HepG2 (cell line): ENCODE results near the gene HSPA1A. TPM values are rescaled to one million over a fixed set of nuclear protein-coding genes. Genes with fewer than 3 reads are reported as not detected.

ENCODE experiments used
- CBX2 ChIP-seq, 2 experiments: fragments of 200-600 bp in 1 of 2; sonication (generic); formaldehyde crosslinking in 1 of 2; IDR thresholded peaks; 2 replicates each; pipeline versions ENCODE4 v1.7.0 to v1.8.1; 2018 to 2022; ENCODE audit warnings: low read depth in 2 of 2, low read length in 1 of 2, mild to moderate bottlenecking in 1 of 2, missing genetic modification reagents in 1 of 2
- DRAP1 ChIP-seq: IDR thresholded peaks from 2 replicates; pipeline ENCODE4 v1.6.1; 2016; ENCODE audit warnings: missing genetic modification reagents, missing compliant biosample characterization
- GPN1 ChIP-seq: sonication (generic); formaldehyde crosslinking; IDR thresholded peaks from 2 replicates; pipeline ENCODE4 v1.5.1; 2020; ENCODE audit warnings: missing genetic modification reagents, borderline replicate concordance
- HDAC6 ChIP-seq: fragments of 200-600 bp; sonication (generic); IDR thresholded peaks from 2 replicates; pipeline ENCODE4 v1.7.0; 2017; ENCODE audit warnings: mild to moderate bottlenecking, antibody characterized with exemption, low read length, low read depth
- KAT2B ChIP-seq: fragments of 150-350 bp; IDR thresholded peaks from 2 replicates; pipeline ENCODE4 v1.6.1; 2014; ENCODE audit warnings: low read depth, low read length, borderline replicate concordance
- KMT2A ChIP-seq: sonication (generic); formaldehyde crosslinking; IDR thresholded peaks from 2 replicates; pipeline ENCODE4 v1.4.0; 2020; ENCODE audit warnings: missing genetic modification reagents
- PLRG1 ChIP-seq: fragments of 450-650 bp; conservative IDR thresholded peaks from 2 replicates; pipeline ENCODE4 v1.6.1; 2016
- PPARG ChIP-seq: conservative IDR thresholded peaks from 2 replicates; pipeline ENCODE4 v1.6.1; 2016; ENCODE audit warnings: missing biosample characterization, missing genetic modification reagents
- TRIM22 ChIP-seq: fragments of 450-650 bp; IDR thresholded peaks from 2 replicates; pipeline ENCODE4 v1.6.1; 2017
- ZKSCAN5 ChIP-seq: sonication (generic); formaldehyde crosslinking; IDR thresholded peaks from 2 replicates; pipeline ENCODE4 v1.5.1; 2020; ENCODE audit warnings: mild to moderate bottlenecking, missing genetic modification reagents
- ZNF18 ChIP-seq: sonication (generic); formaldehyde crosslinking; IDR thresholded peaks from 2 replicates; pipeline ENCODE4 v1.8.0; 2022; ENCODE audit warnings: mild to moderate bottlenecking, missing genetic modification reagents; ENCODE audit not compliant: insufficient replicate concordance
- ZNF253 ChIP-seq: sonication (generic); formaldehyde crosslinking; IDR thresholded peaks from 2 replicates; pipeline ENCODE4 v1.8.0; 2022; ENCODE audit warnings: mild to moderate bottlenecking, missing genetic modification reagents, borderline replicate concordance
- ZNF414 ChIP-seq: sonication (generic); formaldehyde crosslinking; IDR thresholded peaks from 2 replicates; pipeline ENCODE4 v1.5.0; 2020; ENCODE audit warnings: missing genetic modification reagents
- ZNF567 ChIP-seq: sonication (generic); formaldehyde crosslinking; IDR thresholded peaks from 2 replicates; pipeline ENCODE4 v1.8.1; 2023; ENCODE audit warnings: mild to moderate bottlenecking, missing genetic modification reagents, borderline replicate concordance
- ZNF75D ChIP-seq: sonication (generic); formaldehyde crosslinking; IDR thresholded peaks from 2 replicates; pipeline ENCODE4 v1.8.1; 2023; ENCODE audit warnings: missing genetic modification reagents, mild to moderate bottlenecking, borderline replicate concordance
- polyA plus RNA-seq, 8 experiments: library from polyadenylated mRNA; depleted of rRNA in 3 of 8; stranded (reverse) in 7 of 8; unstranded in 1 of 8; fragments of >200 nt; fragmentation: Illumina TruSeq in 4 of 8; extraction: Trizol in 4 of 8; gene quantifications; 2 replicates each; pipeline versions ENCODE4 v1.2.1 to v1.2.3, GENCODE V29; 2011 to 2016; ENCODE audit warnings: low read depth in 4 of 8, missing spikeins in 1 of 8, mixed read lengths in 1 of 8; ENCODE audit not compliant: insufficient read depth in 1 of 8
- total RNA-seq, 5 experiments: library from RNA; depleted of rRNA; stranded (reverse); fragments of >200 nt; fragmentation: Illumina TruSeq; extraction: Trizol; gene quantifications; 2 replicates each; pipeline ENCODE4 v1.2.3, GENCODE V29; 2016; ENCODE audit warnings: low read depth in 1 of 5
- TF ChIP-seq, protein P1 (sequence below): sonication (generic); formaldehyde crosslinking; conservative IDR thresholded peaks from 2 replicates; pipeline ENCODE4 v1.4.0; 2020; ENCODE audit warnings: missing genetic modification reagents
- TF ChIP-seq, protein P2 (sequence below): sonication (generic); formaldehyde crosslinking; IDR thresholded peaks from 2 replicates; pipeline ENCODE4 v1.5.1; 2020; ENCODE audit warnings: mild to moderate bottlenecking, missing genetic modification reagents, borderline replicate concordance

The HSPA1A gene
- total and polyA plus RNA-seq, 2 of the 13 experiments (the other 11 are each of a cell fraction or from before 2014, with no cell fraction given), result 44.5 to 85.0 TPM

DNA sequence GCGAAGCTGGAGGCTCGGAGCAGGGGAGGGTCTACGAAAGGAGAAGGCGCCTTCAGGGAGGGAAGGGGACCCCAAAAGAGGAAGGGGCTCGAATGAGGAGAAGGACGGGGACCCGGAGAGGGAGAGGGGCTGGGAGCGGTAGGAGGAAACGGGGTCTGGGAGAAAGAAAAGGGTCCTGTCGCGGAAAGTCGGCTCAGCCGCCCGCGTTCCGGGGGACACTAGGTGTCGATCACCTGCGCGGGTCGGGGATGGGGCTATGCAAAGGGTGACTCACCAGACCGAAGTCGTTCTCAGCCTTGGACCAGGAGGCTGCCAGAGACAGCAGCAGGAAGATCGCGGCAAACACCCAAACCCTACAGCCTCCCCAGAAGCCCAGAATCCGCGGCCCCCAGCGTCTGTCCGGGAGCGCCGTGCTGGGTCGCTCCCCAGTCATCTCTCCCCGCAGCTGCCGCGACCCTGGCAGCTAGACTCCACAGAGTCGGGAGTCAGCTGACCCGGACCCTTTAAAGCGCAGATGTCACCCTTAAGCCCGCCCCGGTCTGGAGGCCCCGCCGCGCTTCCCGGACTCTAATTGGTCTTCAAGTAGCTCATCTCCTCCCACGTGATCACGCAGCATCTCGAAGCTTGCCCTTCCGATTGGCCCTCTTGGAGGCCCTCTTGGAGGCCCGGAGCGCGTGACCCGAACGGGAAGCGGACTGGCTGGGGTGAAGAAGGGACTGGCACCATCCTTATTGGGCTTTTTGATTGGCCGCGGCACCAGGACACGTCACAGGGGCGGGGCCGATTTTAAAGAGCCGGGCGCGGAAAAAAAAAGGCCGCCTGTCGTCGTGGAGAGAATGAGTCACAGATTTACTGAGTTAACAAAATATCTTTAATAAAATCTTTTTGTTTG is 47.2 kb downstream of the HSPA1A start, which contains the start of gene NEU1 (continued):
- TF ChIP-seq, protein P1, sequence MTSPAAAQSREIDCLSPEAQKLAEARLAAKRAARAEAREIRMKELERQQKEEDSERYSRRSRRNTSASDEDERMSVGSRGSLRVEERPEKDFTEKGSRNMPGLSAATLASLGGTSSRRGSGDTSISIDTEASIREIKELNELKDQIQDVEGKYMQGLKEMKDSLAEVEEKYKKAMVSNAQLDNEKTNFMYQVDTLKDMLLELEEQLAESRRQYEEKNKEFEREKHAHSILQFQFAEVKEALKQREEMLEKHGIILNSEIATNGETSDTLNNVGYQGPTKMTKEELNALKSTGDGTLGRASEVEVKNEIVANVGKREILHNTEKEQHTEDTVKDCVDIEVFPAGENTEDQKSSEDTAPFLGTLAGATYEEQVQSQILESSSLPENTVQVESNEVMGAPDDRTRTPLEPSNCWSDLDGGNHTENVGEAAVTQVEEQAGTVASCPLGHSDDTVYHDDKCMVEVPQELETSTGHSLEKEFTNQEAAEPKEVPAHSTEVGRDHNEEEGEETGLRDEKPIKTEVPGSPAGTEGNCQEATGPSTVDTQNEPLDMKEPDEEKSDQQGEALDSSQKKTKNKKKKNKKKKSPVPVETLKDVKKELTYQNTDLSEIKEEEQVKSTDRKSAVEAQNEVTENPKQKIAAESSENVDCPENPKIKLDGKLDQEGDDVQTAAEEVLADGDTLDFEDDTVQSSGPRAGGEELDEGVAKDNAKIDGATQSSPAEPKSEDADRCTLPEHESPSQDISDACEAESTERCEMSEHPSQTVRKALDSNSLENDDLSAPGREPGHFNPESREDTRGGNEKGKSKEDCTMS (CRISPR knock-in tag), result 0 out of 2 replicates have a peak, but pooled peaks have one; percentile 83
- TF ChIP-seq ZNF75D (CRISPR knock-in tag), result no peak
- TF ChIP-seq ZNF567, result no peak
- no peak for TF ChIP-seq PLRG1
- no peak for TF ChIP-seq CBX2 (IDR thresholded peaks at IDR 0.05; ENCODE audit: low read depth, low read length)
- no peak for TF ChIP-seq CBX2 (CRISPR knock-in tag; IDR thresholded peaks at IDR 0.05; ENCODE audit: low read depth)
- peak; percentile 78; the same call in 1 of the 2 replicates for TF ChIP-seq ZNF253
- no peak for TF ChIP-seq KAT2B
- TF ChIP-seq KMT2A, result peak; percentile 80
- peak; percentile 70 for TF ChIP-seq PPARG (CRISPR knock-in tag)
- TF ChIP-seq, protein P2, sequence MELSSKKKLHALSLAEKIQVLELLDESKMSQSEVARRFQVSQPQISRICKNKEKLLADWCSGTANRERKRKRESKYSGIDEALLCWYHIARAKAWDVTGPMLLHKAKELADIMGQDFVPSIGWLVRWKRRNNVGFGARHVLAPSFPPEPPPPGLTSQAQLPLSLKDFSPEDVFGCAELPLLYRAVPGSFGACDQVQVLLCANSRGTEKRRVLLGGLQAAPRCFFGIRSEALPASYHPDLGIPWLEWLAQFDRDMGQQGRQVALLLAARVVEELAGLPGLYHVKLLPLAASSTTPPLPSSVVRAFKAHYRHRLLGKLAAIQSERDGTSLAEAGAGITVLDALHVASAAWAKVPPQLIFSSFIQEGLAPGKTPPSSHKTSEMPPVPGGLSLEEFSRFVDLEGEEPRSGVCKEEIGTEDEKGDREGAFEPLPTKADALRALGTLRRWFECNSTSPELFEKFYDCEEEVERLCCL (CRISPR knock-in tag), result 0 out of 2 replicates have a peak, but pooled peaks have one; percentile 66
- TF ChIP-seq TRIM22, result no peak
- peak; percentile 88; the same call in 1 of the 2 replicates for TF ChIP-seq ZNF414 (CRISPR knock-in tag)
- TF ChIP-seq ZKSCAN5, result no peak
- peak; percentile 93 for TF ChIP-seq ZNF18 (CRISPR knock-in tag)
- peak; percentile 100 for TF ChIP-seq DRAP1 (CRISPR knock-in tag)
- no peak for TF ChIP-seq HDAC6
- TF ChIP-seq GPN1 (CRISPR knock-in tag), result peak; percentile 39; the same call in 1 of the 2 replicates
